ENCODE measurements around the gene MLC1.

DNA sequence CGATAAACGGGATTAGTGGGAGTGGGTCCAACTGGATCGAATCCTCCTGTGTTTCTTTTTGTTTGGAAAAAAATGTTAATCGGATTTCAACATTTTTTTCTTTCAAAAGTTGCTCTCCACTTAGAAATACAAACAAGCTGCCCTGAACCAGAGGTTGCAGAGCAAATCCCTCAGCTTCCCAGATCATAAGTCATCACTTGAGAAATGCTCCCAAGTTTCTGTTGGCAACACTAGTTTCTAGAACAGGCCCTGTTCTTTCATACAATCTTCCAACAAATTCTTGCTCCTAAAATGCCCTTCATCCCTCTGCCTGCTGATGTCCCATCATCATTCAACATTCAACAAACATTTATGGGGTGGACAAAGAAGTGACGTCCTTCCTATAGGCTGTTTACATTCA is 1.3 kb upstream of the MLC1 start:
- TF ChIP-seq, protein P1, sequence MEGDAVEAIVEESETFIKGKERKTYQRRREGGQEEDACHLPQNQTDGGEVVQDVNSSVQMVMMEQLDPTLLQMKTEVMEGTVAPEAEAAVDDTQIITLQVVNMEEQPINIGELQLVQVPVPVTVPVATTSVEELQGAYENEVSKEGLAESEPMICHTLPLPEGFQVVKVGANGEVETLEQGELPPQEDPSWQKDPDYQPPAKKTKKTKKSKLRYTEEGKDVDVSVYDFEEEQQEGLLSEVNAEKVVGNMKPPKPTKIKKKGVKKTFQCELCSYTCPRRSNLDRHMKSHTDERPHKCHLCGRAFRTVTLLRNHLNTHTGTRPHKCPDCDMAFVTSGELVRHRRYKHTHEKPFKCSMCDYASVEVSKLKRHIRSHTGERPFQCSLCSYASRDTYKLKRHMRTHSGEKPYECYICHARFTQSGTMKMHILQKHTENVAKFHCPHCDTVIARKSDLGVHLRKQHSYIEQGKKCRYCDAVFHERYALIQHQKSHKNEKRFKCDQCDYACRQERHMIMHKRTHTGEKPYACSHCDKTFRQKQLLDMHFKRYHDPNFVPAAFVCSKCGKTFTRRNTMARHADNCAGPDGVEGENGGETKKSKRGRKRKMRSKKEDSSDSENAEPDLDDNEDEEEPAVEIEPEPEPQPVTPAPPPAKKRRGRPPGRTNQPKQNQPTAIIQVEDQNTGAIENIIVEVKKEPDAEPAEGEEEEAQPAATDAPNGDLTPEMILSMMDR (IDR thresholded peaks at IDR 0.05; ENCODE audit: low read depth, low read length, missing input control), result no peak
- TF ChIP-seq SP1 (IDR thresholded peaks at IDR 0.05) (no peak), RXRA (IDR thresholded peaks at IDR 0.05) (no peak), JUND (IDR thresholded peaks at IDR 0.05) (no peak), YY1 (IDR thresholded peaks at IDR 0.05) (no peak), GABPA (IDR thresholded peaks at IDR 0.05 in 1 of 2, conservative IDR thresholded peaks at IDR 0.05 in 1 of 2) (no peak)
- TF ChIP-seq, protein P2, sequence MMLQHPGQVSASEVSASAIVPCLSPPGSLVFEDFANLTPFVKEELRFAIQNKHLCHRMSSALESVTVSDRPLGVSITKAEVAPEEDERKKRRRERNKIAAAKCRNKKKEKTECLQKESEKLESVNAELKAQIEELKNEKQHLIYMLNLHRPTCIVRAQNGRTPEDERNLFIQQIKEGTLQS (IDR thresholded peaks at IDR 0.05), result no peak
- TF ChIP-seq, protein P3, sequence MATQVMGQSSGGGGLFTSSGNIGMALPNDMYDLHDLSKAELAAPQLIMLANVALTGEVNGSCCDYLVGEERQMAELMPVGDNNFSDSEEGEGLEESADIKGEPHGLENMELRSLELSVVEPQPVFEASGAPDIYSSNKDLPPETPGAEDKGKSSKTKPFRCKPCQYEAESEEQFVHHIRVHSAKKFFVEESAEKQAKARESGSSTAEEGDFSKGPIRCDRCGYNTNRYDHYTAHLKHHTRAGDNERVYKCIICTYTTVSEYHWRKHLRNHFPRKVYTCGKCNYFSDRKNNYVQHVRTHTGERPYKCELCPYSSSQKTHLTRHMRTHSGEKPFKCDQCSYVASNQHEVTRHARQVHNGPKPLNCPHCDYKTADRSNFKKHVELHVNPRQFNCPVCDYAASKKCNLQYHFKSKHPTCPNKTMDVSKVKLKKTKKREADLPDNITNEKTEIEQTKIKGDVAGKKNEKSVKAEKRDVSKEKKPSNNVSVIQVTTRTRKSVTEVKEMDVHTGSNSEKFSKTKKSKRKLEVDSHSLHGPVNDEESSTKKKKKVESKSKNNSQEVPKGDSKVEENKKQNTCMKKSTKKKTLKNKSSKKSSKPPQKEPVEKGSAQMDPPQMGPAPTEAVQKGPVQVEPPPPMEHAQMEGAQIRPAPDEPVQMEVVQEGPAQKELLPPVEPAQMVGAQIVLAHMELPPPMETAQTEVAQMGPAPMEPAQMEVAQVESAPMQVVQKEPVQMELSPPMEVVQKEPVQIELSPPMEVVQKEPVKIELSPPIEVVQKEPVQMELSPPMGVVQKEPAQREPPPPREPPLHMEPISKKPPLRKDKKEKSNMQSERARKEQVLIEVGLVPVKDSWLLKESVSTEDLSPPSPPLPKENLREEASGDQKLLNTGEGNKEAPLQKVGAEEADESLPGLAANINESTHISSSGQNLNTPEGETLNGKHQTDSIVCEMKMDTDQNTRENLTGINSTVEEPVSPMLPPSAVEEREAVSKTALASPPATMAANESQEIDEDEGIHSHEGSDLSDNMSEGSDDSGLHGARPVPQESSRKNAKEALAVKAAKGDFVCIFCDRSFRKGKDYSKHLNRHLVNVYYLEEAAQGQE (IDR thresholded peaks at IDR 0.05), result no peak
- TF ChIP-seq, protein P4, sequence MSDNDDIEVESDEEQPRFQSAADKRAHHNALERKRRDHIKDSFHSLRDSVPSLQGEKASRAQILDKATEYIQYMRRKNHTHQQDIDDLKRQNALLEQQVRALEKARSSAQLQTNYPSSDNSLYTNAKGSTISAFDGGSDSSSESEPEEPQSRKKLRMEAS (IDR thresholded peaks at IDR 0.05), result no peak
